ENCODE results near the gene CRTAC1.

DNA sequence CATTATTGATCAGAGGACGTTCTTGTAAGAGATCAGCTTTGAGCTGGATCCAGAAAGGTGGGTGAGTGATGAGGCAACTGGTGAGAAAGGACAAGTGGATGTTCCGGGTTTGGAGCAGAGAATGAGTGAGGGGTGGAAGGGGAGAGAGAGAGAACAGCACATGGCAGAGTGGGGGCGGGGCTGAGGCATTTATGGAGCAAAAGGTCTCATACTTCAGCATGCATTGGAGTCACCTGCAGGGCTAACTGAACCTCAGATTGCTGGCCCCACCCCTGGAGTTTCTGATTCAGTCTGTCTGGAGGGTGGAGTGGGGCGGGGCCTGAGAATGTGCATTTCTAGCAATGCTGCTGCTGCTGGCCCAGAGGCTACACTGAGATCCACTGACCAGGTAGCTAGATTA is 109.6 kb downstream of the CRTAC1 start:
- TF ChIP-seq POLR2A (IDR thresholded peaks at IDR 0.05) = no peak
- TF ChIP-seq, protein P1, sequence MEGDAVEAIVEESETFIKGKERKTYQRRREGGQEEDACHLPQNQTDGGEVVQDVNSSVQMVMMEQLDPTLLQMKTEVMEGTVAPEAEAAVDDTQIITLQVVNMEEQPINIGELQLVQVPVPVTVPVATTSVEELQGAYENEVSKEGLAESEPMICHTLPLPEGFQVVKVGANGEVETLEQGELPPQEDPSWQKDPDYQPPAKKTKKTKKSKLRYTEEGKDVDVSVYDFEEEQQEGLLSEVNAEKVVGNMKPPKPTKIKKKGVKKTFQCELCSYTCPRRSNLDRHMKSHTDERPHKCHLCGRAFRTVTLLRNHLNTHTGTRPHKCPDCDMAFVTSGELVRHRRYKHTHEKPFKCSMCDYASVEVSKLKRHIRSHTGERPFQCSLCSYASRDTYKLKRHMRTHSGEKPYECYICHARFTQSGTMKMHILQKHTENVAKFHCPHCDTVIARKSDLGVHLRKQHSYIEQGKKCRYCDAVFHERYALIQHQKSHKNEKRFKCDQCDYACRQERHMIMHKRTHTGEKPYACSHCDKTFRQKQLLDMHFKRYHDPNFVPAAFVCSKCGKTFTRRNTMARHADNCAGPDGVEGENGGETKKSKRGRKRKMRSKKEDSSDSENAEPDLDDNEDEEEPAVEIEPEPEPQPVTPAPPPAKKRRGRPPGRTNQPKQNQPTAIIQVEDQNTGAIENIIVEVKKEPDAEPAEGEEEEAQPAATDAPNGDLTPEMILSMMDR (IDR thresholded peaks at IDR 0.05) = no peak

Measured in lower leg skin (tissue), 3 donors.